Measurements from ENCODE around the gene HCN2. TPM values are rescaled to one million over a fixed set of nuclear protein-coding genes. Genes with fewer than 3 reads are reported as not detected.
A peak's percentile ranks its signal among the peaks of the same experiment; 100 is the strongest.

The HCN2 gene
- polyA plus RNA-seq, 2 donors, result 0.65 to 1.4 TPM

DNA sequence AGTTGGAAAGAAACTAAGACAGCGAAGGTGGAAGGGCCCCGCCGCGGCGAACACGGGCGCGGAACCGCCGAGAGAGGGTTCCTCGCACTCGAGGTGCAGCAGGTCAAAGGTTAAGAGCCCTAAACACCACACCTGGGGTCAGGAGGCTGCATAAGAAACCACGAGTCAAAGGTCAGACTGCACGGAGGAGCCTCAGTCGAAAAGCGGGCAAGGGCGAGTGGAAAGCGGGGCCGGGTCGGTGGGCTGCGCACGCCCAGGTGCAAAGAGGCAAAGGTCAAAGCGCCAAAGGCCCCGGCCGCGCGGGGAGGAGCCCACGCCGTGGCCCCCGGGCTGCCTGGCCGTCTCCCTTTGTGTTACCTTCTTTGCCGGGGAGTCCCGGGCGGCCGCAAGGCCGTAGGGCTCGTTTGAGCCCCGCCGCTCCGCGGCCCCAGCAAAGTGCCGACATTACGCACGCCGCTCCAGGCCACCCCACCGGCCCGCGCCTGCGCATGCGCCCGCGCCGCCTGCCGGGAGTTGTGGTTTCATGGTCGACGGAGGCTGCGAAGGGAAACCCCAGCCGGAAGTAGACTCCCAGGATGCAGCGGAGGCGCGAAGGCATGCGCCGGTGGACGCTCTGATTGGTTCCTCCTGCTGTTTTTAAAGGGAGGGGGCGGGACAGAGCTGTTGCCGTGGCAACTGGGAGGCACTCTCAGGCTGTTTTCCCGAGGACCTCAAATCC is 43.5 kb downstream of the HCN2 start, which contains the start of gene POLRMT:
Gene POLRMT, minus strand, starts transcription at position 470 of the 718 bp plus-strand sequence. Its CDS starts 25 bp downstream, at position 445.
- Histone ChIP-seq H3K4me1 (ENCODE audit: control insufficient read depth in 2 of 2, insufficient read depth in 2 of 2, low read length in 1 of 2) (peaks cover 3 to 12% of the 10 kb centered on the region in 2 donors), H3K9me3 (ENCODE audit: control insufficient read depth in 2 of 2, insufficient read depth in 1 of 2, low read depth in 1 of 2, low read length in 1 of 2) (no peaks in the 10 kb centered on the region), H3K4me3 (ENCODE audit: low read depth in 1 of 2, low read length in 2 of 2) (peak within 1 kb of the TSS; percentile 75 to 82), H3K27ac (ENCODE audit: low read depth in 2 of 2, low read length in 1 of 2) (peak within 1 kb of the TSS; percentile 48 to 53), H3K36me3 (ENCODE audit: control insufficient read depth in 2 of 2, insufficient read depth in 2 of 2, low read length in 1 of 2) (peaks cover 0 to 17% of the 10 kb centered on the region in 2 donors), H3K27me3 (ENCODE audit: control insufficient read depth in 1 of 2, insufficient read depth in 2 of 2, low read length in 2 of 2) (no peaks in the 10 kb centered on the region)
- WGBS, 2 donors, result 0% methylated on average over 60 to 67 of the region's 67 CpGs

DNA sequence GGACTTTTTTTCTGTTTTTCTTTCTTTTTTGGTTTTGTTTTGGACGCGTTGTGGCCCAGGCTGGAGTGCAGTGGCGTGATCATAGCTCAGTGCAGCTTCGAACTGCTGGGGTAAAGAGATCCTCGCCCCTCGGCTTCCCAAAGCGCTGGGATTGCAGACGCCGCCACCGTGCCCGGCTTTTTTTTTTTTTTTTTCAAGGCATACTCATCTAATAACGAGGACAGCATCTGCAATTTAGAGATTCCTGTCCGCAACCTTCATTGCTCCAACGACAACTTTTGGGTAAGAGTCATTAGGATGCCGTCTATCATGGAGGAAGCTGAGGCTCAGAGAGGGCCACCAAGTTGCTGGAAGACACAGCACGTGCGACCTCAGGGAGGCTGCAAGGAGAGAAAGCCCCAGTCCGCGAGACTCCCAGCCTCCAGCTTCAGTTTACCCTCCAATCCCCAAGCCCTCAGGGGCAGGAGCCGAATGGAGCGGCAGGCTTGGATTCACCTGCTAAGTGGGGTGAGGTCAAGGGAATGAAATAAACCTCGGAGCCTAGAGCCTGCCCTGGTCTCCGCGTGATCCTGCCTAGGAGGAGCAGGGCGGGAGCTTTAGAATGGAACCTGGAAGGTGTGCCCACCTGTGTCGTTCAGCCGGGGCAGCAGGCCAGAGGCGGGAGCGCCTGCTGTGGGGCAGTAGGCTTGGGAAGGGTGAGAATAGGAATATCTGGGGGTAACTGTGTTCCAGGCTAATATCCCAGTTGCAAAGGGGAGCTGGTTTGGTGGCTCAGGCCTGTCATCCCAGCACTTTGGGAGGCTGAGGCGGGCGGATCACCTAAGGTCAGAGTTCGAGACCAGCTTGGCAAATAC is 44.3 kb downstream of the HCN2 start:
- 21 to 23% methylated on average over 32 of the region's 32 CpGs for WGBS, 2 donors
- Histone ChIP-seq H3K27me3 (ENCODE audit: control insufficient read depth in 1 of 2, insufficient read depth in 2 of 2, low read length in 2 of 2) (no peaks in the 10 kb centered on the region), H3K36me3 (ENCODE audit: control insufficient read depth in 2 of 2, insufficient read depth in 2 of 2, low read length in 1 of 2) (peaks cover 0 to 14% of the 10 kb centered on the region in 2 donors), H3K9me3 (ENCODE audit: control insufficient read depth in 2 of 2, insufficient read depth in 1 of 2, low read depth in 1 of 2, low read length in 1 of 2) (no peaks in the 10 kb centered on the region), H3K4me3 (ENCODE audit: low read depth in 1 of 2, low read length in 2 of 2) (peak overlapping the region; percentile 54 to 75), H3K4me1 (ENCODE audit: control insufficient read depth in 2 of 2, insufficient read depth in 2 of 2, low read length in 1 of 2) (peaks cover 6 to 15% of the 10 kb centered on the region in 2 donors), H3K27ac (ENCODE audit: low read depth in 2 of 2, low read length in 1 of 2) (peak overlapping the region in 1 of 2 donors; percentile 48)

DNA sequence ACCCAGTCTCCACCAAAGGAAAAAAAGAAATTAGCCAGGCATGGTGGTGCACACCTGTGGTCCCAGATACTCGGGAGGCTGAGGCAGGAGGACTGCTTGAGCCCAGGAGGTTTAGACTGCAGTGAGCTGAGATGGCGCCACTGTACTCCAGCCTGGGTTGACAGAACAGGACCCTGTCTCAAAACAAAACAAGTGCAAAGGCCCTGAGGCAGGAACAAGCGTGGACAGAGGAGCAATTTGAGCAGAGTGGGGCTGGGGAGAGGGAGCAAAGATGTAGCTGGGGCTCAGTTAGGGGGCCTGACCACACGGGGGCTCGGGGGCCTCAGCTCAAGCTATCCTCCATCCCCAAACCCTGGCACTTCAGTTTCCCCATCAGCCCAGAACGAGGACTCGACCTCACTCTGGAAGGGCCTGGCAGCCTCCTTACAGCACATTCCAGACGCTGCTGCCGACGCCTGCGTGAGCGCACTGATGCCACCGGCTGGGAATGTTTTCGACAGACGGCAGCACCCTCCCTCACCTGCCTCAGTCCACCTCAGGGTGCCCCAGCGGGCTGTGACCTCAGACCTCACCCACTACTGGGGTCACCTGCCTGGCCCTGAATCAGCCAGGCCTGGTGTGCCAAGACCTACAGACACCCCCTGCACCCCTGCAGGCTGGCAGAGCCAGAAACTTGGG is 45.4 kb downstream of the HCN2 start:
- Histone ChIP-seq H3K4me3 (ENCODE audit: low read depth in 1 of 2, low read length in 2 of 2) (no peak overlapping the region), H3K36me3 (ENCODE audit: control insufficient read depth in 2 of 2, insufficient read depth in 2 of 2, low read length in 1 of 2) (peaks cover 0 to 3% of the 10 kb centered on the region in 2 donors), H3K4me1 (ENCODE audit: control insufficient read depth in 2 of 2, insufficient read depth in 2 of 2, low read length in 1 of 2) (peaks cover 9 to 20% of the 10 kb centered on the region in 2 donors), H3K9me3 (ENCODE audit: control insufficient read depth in 2 of 2, insufficient read depth in 1 of 2, low read depth in 1 of 2, low read length in 1 of 2) (peaks cover 0 to 3% of the 10 kb centered on the region in 2 donors), H3K27me3 (ENCODE audit: control insufficient read depth in 1 of 2, insufficient read depth in 2 of 2, low read length in 2 of 2) (no peaks in the 10 kb centered on the region), H3K27ac (ENCODE audit: low read depth in 2 of 2, low read length in 1 of 2) (no peak overlapping the region)
- WGBS, 2 donors, result 84 to 90% methylated on average over 16 of the region's 16 CpGs

- Histone ChIP-seq H3K27me3 (ENCODE audit: control insufficient read depth in 1 of 2, insufficient read depth in 2 of 2, low read length in 2 of 2) (no peaks in the 10 kb centered on the region), H3K36me3 (ENCODE audit: control insufficient read depth in 2 of 2, insufficient read depth in 2 of 2, low read length in 1 of 2) (peaks cover 0 to under 1% of the 10 kb centered on the region in 2 donors), H3K4me1 (ENCODE audit: control insufficient read depth in 2 of 2, insufficient read depth in 2 of 2, low read length in 1 of 2) (peaks cover 6 to 19% of the 10 kb centered on the region in 2 donors), H3K27ac (ENCODE audit: low read depth in 2 of 2, low read length in 1 of 2) (no peak overlapping the region), H3K9me3 (ENCODE audit: control insufficient read depth in 2 of 2, insufficient read depth in 1 of 2, low read depth in 1 of 2, low read length in 1 of 2) (peaks cover 0 to 3% of the 10 kb centered on the region in 2 donors), H3K4me3 (ENCODE audit: low read depth in 1 of 2, low read length in 2 of 2) (peak overlapping the region; percentile 38 to 43)
- 60 to 66% methylated on average over 16 to 17 of the region's 17 CpGs for WGBS, 2 donors
Measured at GRCh38 chr19:638906-639252, 49.2 kb downstream of the HCN2 start.

DNA sequence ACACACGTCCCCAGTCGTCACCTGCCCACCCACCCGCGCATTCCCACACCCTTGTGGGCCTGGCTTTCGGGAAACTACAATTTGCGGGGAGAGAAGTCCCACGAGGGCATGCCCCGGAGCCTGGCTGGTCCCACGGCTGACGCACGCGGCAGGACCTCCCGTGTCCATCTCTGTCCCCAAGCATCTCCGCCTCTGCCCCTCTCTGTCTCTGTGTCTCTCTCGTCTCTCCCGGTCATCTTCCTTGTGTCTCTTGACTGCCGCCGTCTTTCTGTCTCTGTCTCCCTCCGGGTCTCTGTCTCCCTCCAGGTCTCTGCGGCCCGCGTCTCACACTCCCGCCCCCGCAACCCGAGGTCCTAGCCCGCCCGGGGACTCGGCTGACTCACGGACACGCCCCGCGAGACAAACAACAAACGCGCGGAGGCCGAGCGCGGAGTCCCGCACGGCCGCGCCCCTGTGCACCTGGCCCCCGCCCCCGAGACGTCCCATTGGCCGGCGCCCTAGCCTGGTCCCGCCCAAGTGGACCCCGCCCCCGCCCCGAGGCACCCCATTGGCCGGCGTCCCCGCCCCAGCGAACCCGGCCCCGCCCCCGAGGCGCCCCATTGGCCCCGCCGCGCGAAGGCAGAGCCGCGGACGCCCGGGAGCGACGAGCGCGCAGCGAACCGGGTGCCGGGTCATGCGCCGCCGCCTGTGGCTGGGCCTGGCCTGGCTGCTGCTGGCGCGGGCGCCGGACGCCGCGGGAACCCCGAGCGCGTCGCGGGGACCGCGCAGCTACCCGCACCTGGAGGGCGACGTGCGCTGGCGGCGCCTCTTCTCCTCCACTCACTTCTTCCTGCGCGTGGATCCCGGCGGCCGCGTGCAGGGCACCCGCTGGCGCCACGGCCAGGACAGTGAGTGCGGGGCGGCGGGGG is 49.8 kb downstream of the HCN2 start, which contains the start of gene FGF22:
Gene FGF22, plus strand, starts transcription at position 627 of the 908 bp plus-strand sequence. Its CDS starts 47 bp downstream, at position 674.
- peaks cover 6 to 14% of the 10 kb centered on the region in 2 donors for H3K4me1 ChIP-seq (ENCODE audit: control insufficient read depth in 2 of 2, insufficient read depth in 2 of 2, low read length in 1 of 2)
- peaks cover 0 to 3% of the 10 kb centered on the region in 2 donors for H3K9me3 ChIP-seq (ENCODE audit: control insufficient read depth in 2 of 2, insufficient read depth in 1 of 2, low read depth in 1 of 2, low read length in 1 of 2)
- peak within 1 kb of the TSS; percentile 38 to 43 for H3K4me3 ChIP-seq (ENCODE audit: low read depth in 1 of 2, low read length in 2 of 2)
- H3K36me3 ChIP-seq (ENCODE audit: control insufficient read depth in 2 of 2, insufficient read depth in 2 of 2, low read length in 1 of 2), result peaks cover 0 to 5% of the 10 kb centered on the region in 2 donors
- H3K27me3 ChIP-seq (ENCODE audit: control insufficient read depth in 1 of 2, insufficient read depth in 2 of 2, low read length in 2 of 2), result no peaks in the 10 kb centered on the region
- peak within 1 kb of the TSS in 1 of 2 donors; percentile 38 for H3K27ac ChIP-seq (ENCODE audit: low read depth in 2 of 2, low read length in 1 of 2)
- 6% methylated on average over 93 to 109 of the region's 109 CpGs for WGBS, 2 donors

GRCh38 chr19:640161-640558 is 50.5 kb downstream of the HCN2 start:
- Histone ChIP-seq H3K36me3 (ENCODE audit: control insufficient read depth in 2 of 2, insufficient read depth in 2 of 2, low read length in 1 of 2) (peaks cover 0 to 10% of the 10 kb centered on the region in 2 donors), H3K4me1 (ENCODE audit: control insufficient read depth in 2 of 2, insufficient read depth in 2 of 2, low read length in 1 of 2) (peaks cover 6 to 14% of the 10 kb centered on the region in 2 donors), H3K27ac (ENCODE audit: low read depth in 2 of 2, low read length in 1 of 2) (no peak overlapping the region), H3K4me3 (ENCODE audit: low read depth in 1 of 2, low read length in 2 of 2) (peak overlapping the region in 1 of 2 donors; percentile 38), H3K27me3 (ENCODE audit: control insufficient read depth in 1 of 2, insufficient read depth in 2 of 2, low read length in 2 of 2) (no peaks in the 10 kb centered on the region), H3K9me3 (ENCODE audit: control insufficient read depth in 2 of 2, insufficient read depth in 1 of 2, low read depth in 1 of 2, low read length in 1 of 2) (peaks cover 0 to 3% of the 10 kb centered on the region in 2 donors)
- WGBS, 2 donors, result 40 to 43% methylated on average over 25 of the region's 25 CpGs

GRCh38 chr19:640606-641189 is 51.0 kb downstream of the HCN2 start:
- no peak overlapping the region for H3K27ac ChIP-seq (ENCODE audit: low read depth in 2 of 2, low read length in 1 of 2)

GRCh38 chr19:641702-642101 is 52.0 kb downstream of the HCN2 start:
- Histone ChIP-seq H3K36me3 (ENCODE audit: control insufficient read depth in 2 of 2, insufficient read depth in 2 of 2, low read length in 1 of 2) (peaks cover 0 to 20% of the 10 kb centered on the region in 2 donors), H3K4me1 (ENCODE audit: control insufficient read depth in 2 of 2, insufficient read depth in 2 of 2, low read length in 1 of 2) (peaks cover 6 to 14% of the 10 kb centered on the region in 2 donors), H3K9me3 (ENCODE audit: control insufficient read depth in 2 of 2, insufficient read depth in 1 of 2, low read depth in 1 of 2, low read length in 1 of 2) (peaks cover 0 to 3% of the 10 kb centered on the region in 2 donors), H3K4me3 (ENCODE audit: low read depth in 1 of 2, low read length in 2 of 2) (peak overlapping the region; percentile 18 to 38), H3K27ac (ENCODE audit: low read depth in 2 of 2, low read length in 1 of 2) (peak overlapping the region; percentile 62 to 65), H3K27me3 (ENCODE audit: control insufficient read depth in 1 of 2, insufficient read depth in 2 of 2, low read length in 2 of 2) (no peaks in the 10 kb centered on the region)
- 51 to 60% methylated on average over 17 of the region's 17 CpGs for WGBS, 2 donors

More at GRCh38 chr19:640606-641189, 51.0 kb downstream of the HCN2 start:
- 88 to 89% methylated on average over 30 to 31 of the region's 31 CpGs for WGBS, 2 donors
- no peaks in the 10 kb centered on the region for H3K27me3 ChIP-seq (ENCODE audit: control insufficient read depth in 1 of 2, insufficient read depth in 2 of 2, low read length in 2 of 2)
- peaks cover 6 to 14% of the 10 kb centered on the region in 2 donors for H3K4me1 ChIP-seq (ENCODE audit: control insufficient read depth in 2 of 2, insufficient read depth in 2 of 2, low read length in 1 of 2)
- peaks cover 0 to 11% of the 10 kb centered on the region in 2 donors for H3K36me3 ChIP-seq (ENCODE audit: control insufficient read depth in 2 of 2, insufficient read depth in 2 of 2, low read length in 1 of 2)
- H3K9me3 ChIP-seq (ENCODE audit: control insufficient read depth in 2 of 2, insufficient read depth in 1 of 2, low read depth in 1 of 2, low read length in 1 of 2), result peaks cover 0 to 3% of the 10 kb centered on the region in 2 donors
- H3K4me3 ChIP-seq (ENCODE audit: low read depth in 1 of 2, low read length in 2 of 2), result peak overlapping the region in 1 of 2 donors; percentile 38

Data from esophagus (tissue), 2 donors.